ENCODE results near the gene GNPDA1.

GRCh38 chr5:142032747-142033631 is 20.2 kb upstream of the GNPDA1 start:
- no peak for TF ChIP-seq POLR2A (IDR thresholded peaks at IDR 0.05)
- no peak for TF ChIP-seq CTCF (IDR thresholded peaks at IDR 0.05)
